Ectodermal cell (in vitro differentiated cells): Measurements from ENCODE around the gene UBA3.

Source experiments
- H3K27ac ChIP-seq: 2 replicates; pipeline ENCODE4 v1.7.0; 2013; ENCODE audit warnings: mild to moderate bottlenecking, low read depth, low read length; ENCODE audit not compliant: insufficient read depth, poor library complexity, severe bottlenecking
- H3K27me3 ChIP-seq: 2 replicates; pipeline ENCODE4 v1.7.0; 2013; ENCODE audit warnings: mild to moderate bottlenecking, low read length; ENCODE audit not compliant: insufficient read depth, control insufficient read depth, poor library complexity, severe bottlenecking
- H3K36me3 ChIP-seq: one replicate; pipeline ENCODE4 v1.7.0; 2013; ENCODE audit warnings: low read length; ENCODE audit not compliant: control insufficient read depth, insufficient read depth
- H3K4me1 ChIP-seq: one replicate; pipeline ENCODE4 v1.7.0; 2013; ENCODE audit warnings: low read length; ENCODE audit not compliant: control insufficient read depth, insufficient read depth
- H3K4me3 ChIP-seq: 2 replicates; pipeline ENCODE4 v1.7.0; 2013; ENCODE audit warnings: low read depth, low read length, control low read depth; ENCODE audit not compliant: insufficient read depth
- H3K9me3 ChIP-seq: 2 replicates; pipeline ENCODE4 v1.7.0; 2013; ENCODE audit warnings: mild to moderate bottlenecking, low read length, moderate library complexity; ENCODE audit not compliant: control insufficient read depth
- WGBS, 2 experiments: methylation state at CpG; one replicate each; pipeline ENCODE4 v1.1.7; 2013; ENCODE audit warnings: missing lambda C conversion rate in 2 of 2; 5-methylcytosine and 5-hydroxymethylcytosine counted together

UBA3 gene

DNA sequence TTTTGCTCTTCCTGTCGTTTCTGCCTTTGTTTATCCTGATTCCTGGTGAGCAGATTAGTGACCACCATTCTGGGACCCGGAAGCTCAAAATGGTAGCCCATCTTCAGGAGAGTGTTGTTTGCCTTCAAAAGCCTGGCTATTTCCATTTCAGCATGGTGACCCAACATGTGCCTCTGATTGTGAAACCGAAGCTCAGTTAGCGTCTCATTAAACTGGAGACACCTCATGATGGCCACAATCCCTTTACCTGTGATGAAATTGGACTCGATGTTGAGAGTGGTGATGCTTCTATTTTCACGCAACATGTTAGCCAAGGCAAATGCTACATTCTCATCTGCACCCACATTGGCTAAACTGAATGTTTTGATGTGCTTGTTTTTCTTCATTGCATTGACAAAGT is 39.0 kb upstream of the UBA3 start:
- H3K4me3 ChIP-seq: no peak overlapping the region
- H3K4me1 ChIP-seq: no peaks in the 10 kb centered on the region
- H3K36me3 ChIP-seq: no peaks in the 10 kb centered on the region
- H3K9me3 ChIP-seq: no peaks in the 10 kb centered on the region
- H3K27ac ChIP-seq: no peak overlapping the region
- no peaks in the 10 kb centered on the region for H3K27me3 ChIP-seq
- 89 to 90% methylated on average over 6 of the region's 6 CpGs for WGBS, 2 experiments

GRCh38 chr3:69118555-69118954 is 38.4 kb upstream of the UBA3 start:
- Histone ChIP-seq H3K4me3 (no peak overlapping the region), H3K27me3 (no peaks in the 10 kb centered on the region), H3K36me3 (no peaks in the 10 kb centered on the region), H3K4me1 (no peaks in the 10 kb centered on the region), H3K9me3 (no peaks in the 10 kb centered on the region), H3K27ac (no peak overlapping the region)
- 94 to 95% methylated on average over 12 of the region's 12 CpGs for WGBS, 2 experiments

GRCh38 chr3:69116897-69117296 is 36.7 kb upstream of the UBA3 start:
- H3K4me1 ChIP-seq: no peaks in the 10 kb centered on the region
- H3K36me3 ChIP-seq: no peaks in the 10 kb centered on the region
- H3K27me3 ChIP-seq: no peaks in the 10 kb centered on the region
- no peak overlapping the region for H3K27ac ChIP-seq
- 87% methylated on average over 3 of the region's 3 CpGs for WGBS, 2 experiments
- no peak overlapping the region for H3K4me3 ChIP-seq
- H3K9me3 ChIP-seq: no peaks in the 10 kb centered on the region

DNA sequence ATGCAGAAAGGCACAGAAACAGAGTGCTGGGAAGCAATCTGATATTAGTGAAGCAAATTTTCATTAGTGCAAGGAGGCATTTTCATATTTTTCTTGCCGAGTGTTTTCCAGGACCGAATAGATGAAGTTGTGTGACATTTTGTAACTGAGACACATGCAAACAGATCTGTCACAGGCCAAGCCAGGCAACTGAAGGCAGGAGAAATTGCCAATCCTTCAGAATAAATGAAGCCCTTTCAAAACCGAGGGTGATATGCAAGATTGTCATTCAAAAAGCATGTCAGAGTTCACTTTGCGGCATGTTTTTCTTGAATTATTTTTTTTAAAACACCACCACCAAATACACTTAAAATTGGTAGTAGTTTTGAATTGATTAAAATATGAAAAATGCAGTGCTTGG is 36.0 kb upstream of the UBA3 start:
- 92 to 93% methylated on average over 3 of the region's 4 CpGs for WGBS, 2 experiments
- H3K4me3 ChIP-seq: no peak overlapping the region
- H3K27me3 ChIP-seq: no peaks in the 10 kb centered on the region
- H3K9me3 ChIP-seq: no peaks in the 10 kb centered on the region
- no peaks in the 10 kb centered on the region for H3K36me3 ChIP-seq
- no peak overlapping the region for H3K27ac ChIP-seq
- no peaks in the 10 kb centered on the region for H3K4me1 ChIP-seq

GRCh38 chr3:69115731-69116130 is 35.6 kb upstream of the UBA3 start:
- no peaks in the 10 kb centered on the region for H3K9me3 ChIP-seq
- H3K27me3 ChIP-seq: no peaks in the 10 kb centered on the region
- H3K36me3 ChIP-seq: no peaks in the 10 kb centered on the region
- 100% methylated on average over 1 to 2 of the region's 2 CpGs for WGBS, 2 experiments
- no peak overlapping the region for H3K4me3 ChIP-seq
- H3K4me1 ChIP-seq: no peaks in the 10 kb centered on the region
- no peak overlapping the region for H3K27ac ChIP-seq

- Histone ChIP-seq H3K27me3 (no peaks in the 10 kb centered on the region), H3K4me3 (no peak overlapping the region), H3K9me3 (no peaks in the 10 kb centered on the region), H3K27ac (no peak overlapping the region), H3K36me3 (no peaks in the 10 kb centered on the region), H3K4me1 (no peaks in the 10 kb centered on the region)
- WGBS, 2 experiments: 96 to 98% methylated on average over 2 of the region's 3 CpGs
Measured at GRCh38 chr3:69113536-69113935, 33.4 kb upstream of the UBA3 start.

DNA sequence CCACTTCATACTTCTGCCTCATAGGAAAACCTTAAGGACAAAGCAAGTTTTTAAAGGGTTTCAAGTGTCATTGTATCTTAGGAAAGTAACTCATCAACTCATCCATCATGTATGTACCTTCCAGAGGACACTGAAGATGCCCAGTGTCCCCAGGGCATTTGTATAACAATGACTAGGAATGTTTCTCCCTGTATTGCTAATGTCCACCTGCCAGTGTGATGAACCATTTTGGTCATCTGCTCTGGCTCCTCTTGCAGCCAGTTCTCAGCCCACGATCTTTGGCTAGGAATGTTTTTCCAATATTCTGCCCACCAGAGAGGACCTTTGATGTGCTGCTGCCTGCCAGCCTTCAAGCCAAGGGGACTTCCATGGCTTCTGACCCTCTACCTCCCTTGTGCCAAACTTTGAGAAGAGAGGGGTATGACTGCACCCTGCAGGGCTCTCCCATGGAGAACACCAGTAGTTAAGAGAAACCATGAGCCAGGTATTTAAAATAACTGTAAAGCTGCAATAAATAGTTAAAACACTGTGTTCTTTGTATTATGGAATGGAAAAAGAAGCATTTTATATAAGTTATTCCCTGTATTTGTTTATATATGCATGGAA is 30.9 kb upstream of the UBA3 start:
- Histone ChIP-seq H3K27me3 (no peaks in the 10 kb centered on the region), H3K36me3 (no peaks in the 10 kb centered on the region), H3K4me3 (no peak overlapping the region), H3K4me1 (no peaks in the 10 kb centered on the region), H3K27ac (no peak overlapping the region), H3K9me3 (no peaks in the 10 kb centered on the region)
- WGBS, 2 experiments: 53 to 54% methylated on average over 1 of the region's 1 CpG

GRCh38 chr3:69108811-69109210 is 28.6 kb upstream of the UBA3 start:
- no peaks in the 10 kb centered on the region for H3K4me1 ChIP-seq
- H3K9me3 ChIP-seq: no peaks in the 10 kb centered on the region
- WGBS, 2 experiments: 88 to 93% methylated on average over 5 of the region's 5 CpGs
- no peak overlapping the region for H3K27ac ChIP-seq
- H3K27me3 ChIP-seq: no peaks in the 10 kb centered on the region
- H3K4me3 ChIP-seq: no peak overlapping the region
- H3K36me3 ChIP-seq: peaks cover 6% of the 10 kb centered on the region

DNA sequence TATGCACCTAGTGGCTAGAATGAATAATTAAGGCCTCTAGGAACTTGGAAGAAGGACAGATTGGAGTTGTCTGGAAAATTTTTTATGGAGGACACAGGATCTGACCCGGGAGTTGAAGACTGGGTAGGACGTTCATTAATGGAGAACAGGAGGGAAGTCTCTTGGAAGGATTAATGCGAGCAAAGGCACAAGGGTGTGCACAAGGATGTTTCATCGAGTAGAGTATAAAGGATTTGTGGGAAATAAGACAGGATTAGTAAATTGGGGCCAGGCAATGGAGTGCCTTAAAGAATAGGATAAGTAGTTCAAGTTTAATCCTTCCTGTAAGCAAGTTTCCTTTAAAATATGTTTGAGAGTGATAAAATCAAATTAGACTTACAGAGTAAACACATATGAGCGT is 27.7 kb upstream of the UBA3 start:
- no peak overlapping the region for H3K4me3 ChIP-seq

GRCh38 chr3:69105320-69105719 is 25.2 kb upstream of the UBA3 start:
- WGBS, 2 experiments: 82 to 94% methylated on average over 2 to 3 of the region's 3 CpGs
- H3K9me3 ChIP-seq: no peaks in the 10 kb centered on the region
- H3K36me3 ChIP-seq: peaks cover 6% of the 10 kb centered on the region
- no peak overlapping the region for H3K27ac ChIP-seq
- H3K4me1 ChIP-seq: no peaks in the 10 kb centered on the region
- no peak overlapping the region for H3K4me3 ChIP-seq
- H3K27me3 ChIP-seq: no peaks in the 10 kb centered on the region

More for the DNA sequence above, 27.7 kb upstream of the UBA3 start:
- Histone ChIP-seq H3K27ac (no peak overlapping the region), H3K27me3 (no peaks in the 10 kb centered on the region), H3K4me1 (no peaks in the 10 kb centered on the region), H3K9me3 (no peaks in the 10 kb centered on the region), H3K36me3 (peaks cover 6% of the 10 kb centered on the region)
- 94 to 98% methylated on average over 4 of the region's 5 CpGs for WGBS, 2 experiments

- Histone ChIP-seq H3K9me3 (no peaks in the 10 kb centered on the region), H3K4me1 (no peaks in the 10 kb centered on the region), H3K27ac (no peak overlapping the region), H3K4me3 (no peak overlapping the region), H3K36me3 (peaks cover 6% of the 10 kb centered on the region), H3K27me3 (no peaks in the 10 kb centered on the region)
- 92 to 97% methylated on average over 3 to 8 of the region's 8 CpGs for WGBS, 2 experiments
Measured at GRCh38 chr3:69104586-69104985, 24.4 kb upstream of the UBA3 start.
